DND-41 (cell line): Measurements from ENCODE around the gene TMEM151B.
"Not testable (repeated sequence)": the region's sequence is repeated elsewhere in the genome, so short reads cannot be mapped to it uniquely, and the experiment has no call there.

ENCODE experiments used
- ATAC-seq: fragments of 200-7000 bp; cut with Tn5 transposase; 3 replicates; pipeline ENCODE4 v1.9.1; 2021; ENCODE audit warnings: low read depth; ENCODE audit not compliant: insufficient read depth
- DNase-seq: peaks from one replicate; pipeline ENCODE4 v3.0.0-alpha.2; 2020
- H2AFZ ChIP-seq: 2 replicates; pipeline ENCODE4 v1.6.0; 2012; ENCODE audit warnings: low read depth, low read length
- H3K27ac ChIP-seq: 2 replicates; pipeline ENCODE4 v1.5.1; 2012; ENCODE audit warnings: low read length, inconsistent platforms
- H3K27me3 ChIP-seq: fragments of 200-600 bp; sonication (generic); 2 replicates; pipeline ENCODE4 v1.6.0; 2012; ENCODE audit warnings: low read length, mild to moderate bottlenecking, inconsistent platforms; ENCODE audit not compliant: insufficient read depth, poor library complexity
- H3K36me3 ChIP-seq: 2 replicates; pipeline ENCODE4 v1.5.1; 2012; ENCODE audit warnings: low read length, inconsistent platforms; ENCODE audit not compliant: insufficient read depth
- H3K4me1 ChIP-seq: 2 replicates; pipeline ENCODE4 v1.5.1; 2012; ENCODE audit warnings: mild to moderate bottlenecking, low read length; ENCODE audit not compliant: insufficient read depth
- H3K4me2 ChIP-seq: 2 replicates; pipeline ENCODE4 v1.6.0; 2012; ENCODE audit warnings: mild to moderate bottlenecking, moderate library complexity, low read length, inconsistent platforms; ENCODE audit not compliant: insufficient read depth
- H3K4me3 ChIP-seq, 2 experiments: fragments of 200-600 bp in 1 of 2; shearing (Covaris generic) in 1 of 2; 2 replicates each; pipeline ENCODE4 v1.5.1; 2012 to 2016; ENCODE audit warnings: inconsistent platforms in 2 of 2, low read length in 2 of 2, mild to moderate bottlenecking in 2 of 2, low read depth in 1 of 2, moderate library complexity in 1 of 2
- H3K79me2 ChIP-seq: 2 replicates; pipeline ENCODE4 v1.6.0; 2012; ENCODE audit warnings: low read length, inconsistent platforms; ENCODE audit not compliant: insufficient read depth
- H3K9ac ChIP-seq: 2 replicates; pipeline ENCODE4 v1.6.0; 2012; ENCODE audit warnings: low read depth, mild to moderate bottlenecking, inconsistent platforms, low read length, moderate library complexity
- H3K9me3 ChIP-seq: 2 replicates; pipeline ENCODE4 v1.5.1; 2012; ENCODE audit warnings: low read length, moderate library complexity, mild to moderate bottlenecking, inconsistent platforms; ENCODE audit not compliant: insufficient read depth, severe bottlenecking
- H4K20me1 ChIP-seq: 2 replicates; pipeline ENCODE4 v1.6.0; 2012; ENCODE audit warnings: low read length; ENCODE audit not compliant: insufficient read depth
- CTCF ChIP-seq: IDR thresholded peaks from 2 replicates; pipeline ENCODE4 v1.5.1; 2012; ENCODE audit warnings: borderline replicate concordance, low read length, moderate library complexity, mild to moderate bottlenecking; ENCODE audit not compliant: poor library complexity, severe bottlenecking; ENCODE audit errors: extremely low read depth
- EZH2 ChIP-seq: IDR thresholded peaks from 3 replicates; pipeline ENCODE4 v1.6.1; 2012; ENCODE audit warnings: borderline replicate concordance, low read depth, mild to moderate bottlenecking, moderate library complexity, low read length, inconsistent platforms; ENCODE audit not compliant: severe bottlenecking

Gene TMEM151B

GRCh38 chr6:44342052-44342451, 71.8 kb downstream of the TMEM151B start:
- Histone ChIP-seq H3K79me2 (no peaks in the 10 kb centered on the region), H3K9ac (no peak overlapping the region), H3K4me1 (no peaks in the 10 kb centered on the region), H3K27me3 (peaks cover 33% of the 10 kb centered on the region), H2AFZ (no peak overlapping the region), H3K4me3 (no peak overlapping the region), H3K27ac (no peak overlapping the region), H3K9me3 (no peaks in the 10 kb centered on the region), H3K4me2 (no peak overlapping the region), H4K20me1 (no peaks in the 10 kb centered on the region), H3K36me3 (no peaks in the 10 kb centered on the region)
- TF ChIP-seq CTCF (no peak), EZH2 (no peak)
- DNase-seq, result no peak
- ATAC-seq, result no peak

- Histone ChIP-seq H4K20me1 (no peaks in the 10 kb centered on the region), H3K9ac (no peak within 1 kb of the TSS), H3K4me3 (no peak within 1 kb of the TSS), H3K27me3 (peaks cover 30% of the 10 kb centered on the region), H3K4me2 (no peak within 1 kb of the TSS), H3K9me3 (no peaks in the 10 kb centered on the region), H2AFZ (no peak within 1 kb of the TSS), H3K36me3 (no peaks in the 10 kb centered on the region), H3K4me1 (no peaks in the 10 kb centered on the region), H3K27ac (no peak within 1 kb of the TSS), H3K79me2 (no peaks in the 10 kb centered on the region)
- no peak for TF ChIP-seq CTCF
- TF ChIP-seq EZH2, result no peak
- no peak for ATAC-seq
- DNase-seq, result no peak
These were observed 72.2 kb downstream of the TMEM151B start, which contains the start of gene SPATS1 for GRCh38 chr6:44342489-44342888. Gene SPATS1 (plus strand): TSS chr6:44342650. CDS start chr6:44343096, 446 bp downstream.

- not testable (repeated sequence) for H3K4me1 ChIP-seq, H3K9me3 ChIP-seq, H3K27ac ChIP-seq, H4K20me1 ChIP-seq, H2AFZ ChIP-seq, H3K36me3 ChIP-seq, H3K4me2 ChIP-seq, H3K79me2 ChIP-seq, H3K4me3 ChIP-seq, DNase-seq, ATAC-seq, H3K9ac ChIP-seq
- peaks cover 22% of the 10 kb centered on the region for H3K27me3 ChIP-seq
These were observed 76.6 kb downstream of the TMEM151B start for GRCh38 chr6:44346818-44347217.

GRCh38 chr6:44349904-44350649, 79.8 kb downstream of the TMEM151B start:
- H3K36me3 ChIP-seq, result no peaks in the 10 kb centered on the region
- no peak for DNase-seq

GRCh38 chr6:44350650-44350994, 80.4 kb downstream of the TMEM151B start:
- not testable (repeated sequence) for ATAC-seq, H2AFZ ChIP-seq

More at GRCh38 chr6:44349904-44350649, 79.8 kb downstream of the TMEM151B start:
- no peak for ATAC-seq
- Histone ChIP-seq H3K27me3 (peaks cover 2% of the 10 kb centered on the region), H3K4me1 (no peaks in the 10 kb centered on the region), H2AFZ (no peak overlapping the region), H3K79me2 (no peaks in the 10 kb centered on the region), H3K27ac (no peak overlapping the region), H3K9ac (no peak overlapping the region), H3K4me2 (no peak overlapping the region), H4K20me1 (no peaks in the 10 kb centered on the region), H3K4me3 (no peak overlapping the region), H3K9me3 (no peaks in the 10 kb centered on the region)
- no peak for TF ChIP-seq EZH2
- TF ChIP-seq CTCF, result no peak

More at GRCh38 chr6:44350650-44350994, 80.4 kb downstream of the TMEM151B start:
- not testable (repeated sequence) for H3K27ac ChIP-seq, H3K4me3 ChIP-seq, H3K79me2 ChIP-seq, H3K4me1 ChIP-seq, H3K9me3 ChIP-seq, H3K9ac ChIP-seq, H4K20me1 ChIP-seq, DNase-seq, H3K27me3 ChIP-seq, H3K36me3 ChIP-seq, H3K4me2 ChIP-seq
